Measurements from ENCODE around the gene ILKAP.

ILKAP gene

DNA sequence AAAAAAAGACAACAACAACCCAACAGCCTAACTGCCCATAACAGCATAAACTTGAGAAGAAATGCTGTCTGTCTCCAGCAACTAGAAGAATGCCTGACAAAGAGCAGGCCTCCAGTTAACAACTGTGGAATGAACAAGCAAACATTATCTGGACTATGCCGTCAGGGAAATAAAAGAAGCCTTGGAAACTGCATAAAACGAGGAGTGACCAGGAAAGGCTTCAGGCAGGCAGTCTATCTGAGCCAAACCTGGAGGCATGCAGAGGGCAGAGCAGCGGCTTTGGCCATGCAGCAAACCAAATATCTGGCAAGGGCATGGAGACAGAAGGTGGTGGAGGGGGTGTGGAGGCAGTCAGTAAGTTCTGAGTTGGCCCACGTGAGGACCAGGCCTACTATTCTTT lies 25.2 kb upstream of the ILKAP start:
- no peak overlapping the region for H3K4me3 ChIP-seq (ENCODE audit: low read length)
- H3K9me3 ChIP-seq (replicated peaks; ENCODE audit: insufficient read depth, low read length), result no peaks in the 10 kb centered on the region
- TF ChIP-seq, protein P1, sequence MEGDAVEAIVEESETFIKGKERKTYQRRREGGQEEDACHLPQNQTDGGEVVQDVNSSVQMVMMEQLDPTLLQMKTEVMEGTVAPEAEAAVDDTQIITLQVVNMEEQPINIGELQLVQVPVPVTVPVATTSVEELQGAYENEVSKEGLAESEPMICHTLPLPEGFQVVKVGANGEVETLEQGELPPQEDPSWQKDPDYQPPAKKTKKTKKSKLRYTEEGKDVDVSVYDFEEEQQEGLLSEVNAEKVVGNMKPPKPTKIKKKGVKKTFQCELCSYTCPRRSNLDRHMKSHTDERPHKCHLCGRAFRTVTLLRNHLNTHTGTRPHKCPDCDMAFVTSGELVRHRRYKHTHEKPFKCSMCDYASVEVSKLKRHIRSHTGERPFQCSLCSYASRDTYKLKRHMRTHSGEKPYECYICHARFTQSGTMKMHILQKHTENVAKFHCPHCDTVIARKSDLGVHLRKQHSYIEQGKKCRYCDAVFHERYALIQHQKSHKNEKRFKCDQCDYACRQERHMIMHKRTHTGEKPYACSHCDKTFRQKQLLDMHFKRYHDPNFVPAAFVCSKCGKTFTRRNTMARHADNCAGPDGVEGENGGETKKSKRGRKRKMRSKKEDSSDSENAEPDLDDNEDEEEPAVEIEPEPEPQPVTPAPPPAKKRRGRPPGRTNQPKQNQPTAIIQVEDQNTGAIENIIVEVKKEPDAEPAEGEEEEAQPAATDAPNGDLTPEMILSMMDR (IDR thresholded peaks at IDR 0.05; ENCODE audit: low read length), result no peak
- DNase-seq, result no peak
- no peak overlapping the region for H2AFZ ChIP-seq (ENCODE audit: low read length)
- H3K4me2 ChIP-seq (ENCODE audit: low read depth, low read length), result no peak overlapping the region
- H3K9ac ChIP-seq (ENCODE audit: low read length), result no peak overlapping the region
- no peaks in the 10 kb centered on the region for H3K4me1 ChIP-seq (ENCODE audit: low read length)
- H3K79me2 ChIP-seq (ENCODE audit: low read length), result no peaks in the 10 kb centered on the region
- no peaks in the 10 kb centered on the region for H4K20me1 ChIP-seq (ENCODE audit: insufficient read depth, low read length)
- H3K27me3 ChIP-seq (replicated peaks; ENCODE audit: insufficient read depth, low read length), result peaks cover 8% of the 10 kb centered on the region; the same call in 1 of the 2 replicates
- no peaks in the 10 kb centered on the region for H3K36me3 ChIP-seq (replicated peaks; ENCODE audit: insufficient read depth, low read length)
- H3F3A ChIP-seq (ENCODE audit: insufficient read depth, low read length), result no peaks in the 10 kb centered on the region
- H3K27ac ChIP-seq (ENCODE audit: low read length), result no peak overlapping the region
- no peaks in the 10 kb centered on the region for H3K9me2 ChIP-seq (replicated peaks; ENCODE audit: insufficient read depth, low read length)

DNA sequence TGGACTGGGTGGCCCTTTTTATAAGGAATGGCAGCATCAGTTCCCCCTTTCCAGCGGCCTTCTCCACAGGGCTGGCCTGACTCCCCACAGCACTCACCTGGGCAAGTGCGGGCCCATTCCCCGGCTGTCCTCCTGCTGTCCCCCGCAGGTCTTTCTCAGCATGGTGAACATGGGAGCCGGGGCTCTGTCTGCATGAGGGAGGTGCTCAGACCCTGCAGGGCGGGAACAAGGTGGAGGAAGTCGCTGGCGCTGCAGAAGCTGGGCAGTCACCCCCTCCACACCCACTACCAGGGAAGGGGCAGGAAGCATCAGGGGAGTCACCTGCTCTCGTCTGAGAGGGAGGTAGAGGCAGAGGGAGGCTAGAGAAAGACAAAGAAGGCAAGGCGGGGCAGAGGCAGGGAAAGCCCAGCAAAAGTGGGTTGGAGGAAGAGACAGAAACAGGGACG lies 24.1 kb upstream of the ILKAP start:
- peaks cover 8% of the 10 kb centered on the region; the same call in 1 of the 2 replicates for H3K27me3 ChIP-seq (replicated peaks; ENCODE audit: insufficient read depth, low read length)
- DNase-seq, result no peak
- no peaks in the 10 kb centered on the region for H3F3A ChIP-seq (ENCODE audit: insufficient read depth, low read length)
- no peaks in the 10 kb centered on the region for H3K36me3 ChIP-seq (replicated peaks; ENCODE audit: insufficient read depth, low read length)
- no peaks in the 10 kb centered on the region for H3K9me3 ChIP-seq (replicated peaks; ENCODE audit: insufficient read depth, low read length)
- no peak overlapping the region for H2AFZ ChIP-seq (ENCODE audit: low read length)
- no peak overlapping the region for H3K4me2 ChIP-seq (ENCODE audit: low read depth, low read length)
- H3K27ac ChIP-seq (ENCODE audit: low read length), result no peak overlapping the region
- no peak overlapping the region for H3K9ac ChIP-seq (ENCODE audit: low read length)
- H3K79me2 ChIP-seq (ENCODE audit: low read length), result no peaks in the 10 kb centered on the region
- no peak overlapping the region for H3K4me3 ChIP-seq (ENCODE audit: low read length)
- no peaks in the 10 kb centered on the region for H3K9me2 ChIP-seq (replicated peaks; ENCODE audit: insufficient read depth, low read length)
- no peaks in the 10 kb centered on the region for H3K4me1 ChIP-seq (ENCODE audit: low read length)
- H4K20me1 ChIP-seq (ENCODE audit: insufficient read depth, low read length), result no peaks in the 10 kb centered on the region
- no peak for TF ChIP-seq EZH2 (optimal IDR thresholded peaks at IDR 0.05; ENCODE audit: low read depth, low read length)
- no peak for TF ChIP-seq EZH2phosphoT487 (IDR thresholded peaks at IDR 0.05; ENCODE audit: low read length)
- TF ChIP-seq, protein P1 (IDR thresholded peaks at IDR 0.05; ENCODE audit: low read length), result no peak

DNA sequence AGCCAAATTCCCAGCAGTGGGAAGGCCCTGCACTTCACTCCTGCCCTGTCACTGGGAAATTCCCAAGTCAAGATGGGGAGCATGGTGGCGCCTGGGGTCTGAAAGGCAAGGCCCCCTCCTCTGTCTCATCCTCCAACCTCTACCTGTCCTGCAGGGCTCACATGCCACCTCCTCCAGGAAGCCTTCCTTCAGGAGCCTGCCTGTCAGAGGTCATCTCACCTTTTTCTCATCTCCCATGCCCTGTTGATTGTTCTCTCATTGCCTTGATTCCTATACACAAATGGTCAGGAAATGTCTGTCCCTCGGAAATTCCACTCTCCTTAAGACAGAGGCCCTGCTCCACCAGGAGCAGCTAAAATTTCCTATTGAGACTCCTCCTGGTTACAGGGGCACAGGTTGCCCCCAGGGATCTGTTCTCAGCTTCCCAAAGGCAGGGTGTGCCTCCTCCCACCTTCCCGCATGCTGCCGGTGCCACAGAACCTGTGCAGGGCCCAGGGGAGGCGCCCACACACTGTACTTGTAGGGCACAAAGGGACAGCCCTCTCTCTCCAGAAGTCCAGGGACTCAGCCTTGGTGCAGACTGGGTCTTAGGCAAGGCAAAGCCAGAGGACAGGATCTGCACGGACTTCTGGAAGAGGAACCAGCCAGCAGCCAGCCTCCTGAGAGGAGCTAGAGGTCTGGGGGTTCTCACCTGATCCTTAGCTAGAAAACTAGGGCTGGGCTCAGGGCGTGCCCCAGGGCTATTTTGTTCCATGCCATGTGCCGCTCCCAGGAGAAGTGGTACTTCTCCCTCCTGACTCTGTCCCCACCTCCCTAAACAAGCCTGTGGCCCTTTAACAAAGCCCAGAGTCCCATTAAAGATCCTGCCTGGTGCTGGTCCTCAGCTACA lies 23.4 kb upstream of the ILKAP start:
- Histone ChIP-seq H3K9me2 (replicated peaks; ENCODE audit: insufficient read depth, low read length) (no peaks in the 10 kb centered on the region), H3K4me3 (ENCODE audit: low read length) (no peak overlapping the region), H2AFZ (ENCODE audit: low read length) (no peak overlapping the region), H3K79me2 (ENCODE audit: low read length) (no peaks in the 10 kb centered on the region), H3K4me1 (ENCODE audit: low read length) (no peaks in the 10 kb centered on the region), H3K9ac (ENCODE audit: low read length) (no peak overlapping the region), H3K36me3 (replicated peaks; ENCODE audit: insufficient read depth, low read length) (no peaks in the 10 kb centered on the region), H3K27me3 (replicated peaks; ENCODE audit: insufficient read depth, low read length) (peaks cover 8% of the 10 kb centered on the region; the same call in 1 of the 2 replicates), H3F3A (ENCODE audit: insufficient read depth, low read length) (no peaks in the 10 kb centered on the region), H4K20me1 (ENCODE audit: insufficient read depth, low read length) (no peaks in the 10 kb centered on the region), H3K9me3 (replicated peaks; ENCODE audit: insufficient read depth, low read length) (no peaks in the 10 kb centered on the region), H3K27ac (ENCODE audit: low read length) (no peak overlapping the region), H3K4me2 (ENCODE audit: low read depth, low read length) (no peak overlapping the region)
- DNase-seq, result no peak
- TF ChIP-seq EZH2phosphoT487 (IDR thresholded peaks at IDR 0.05; ENCODE audit: low read length), result no peak
- TF ChIP-seq, protein P1 (IDR thresholded peaks at IDR 0.05; ENCODE audit: low read length), result no peak
- TF ChIP-seq EZH2 (optimal IDR thresholded peaks at IDR 0.05; ENCODE audit: low read depth, low read length), result no peak

Measured in MM.1S (cell line).